ENCODE results near the gene PPP1R1B.

Gene PPP1R1B

GRCh38 chr17:39652587-39653315, 26.0 kb downstream of the PPP1R1B start:
- no peak for DNase-seq (ENCODE audit: low read depth in 2 of 2)

GRCh38 chr17:39653316-39653661, 26.5 kb downstream of the PPP1R1B start:
- no peak for DNase-seq (ENCODE audit: low read depth in 2 of 2)

GRCh38 chr17:39653662-39654331, 27.0 kb downstream of the PPP1R1B start:
- DNase-seq (ENCODE audit: low read depth in 2 of 2) = peak; percentile 43 to 70

GRCh38 chr17:39655105-39655504, 28.4 kb downstream of the PPP1R1B start:
- DNase-seq (ENCODE audit: low read depth in 2 of 2) = no peak

- no peak for DNase-seq (ENCODE audit: low read depth in 2 of 2)
Observed at GRCh38 chr17:39658346-39658745, 31.6 kb downstream of the PPP1R1B start.

GRCh38 chr17:39658760-39659159, 32.0 kb downstream of the PPP1R1B start:
- DNase-seq (ENCODE audit: low read depth in 2 of 2) = no peak

GRCh38 chr17:39659279-39660010, 32.7 kb downstream of the PPP1R1B start:
- no peak for DNase-seq (ENCODE audit: low read depth in 2 of 2)

- no peak for DNase-seq (ENCODE audit: low read depth in 2 of 2)
Observed at GRCh38 chr17:39660011-39660360, 33.2 kb downstream of the PPP1R1B start.

GRCh38 chr17:39660397-39661385, 33.9 kb downstream of the PPP1R1B start:
- no peak for DNase-seq (ENCODE audit: low read depth in 2 of 2)

- DNase-seq (ENCODE audit: low read depth in 2 of 2) = no peak
Observed at GRCh38 chr17:39661744-39662541, 35.2 kb downstream of the PPP1R1B start.

GRCh38 chr17:39662551-39663339, 36.0 kb downstream of the PPP1R1B start:
- DNase-seq (ENCODE audit: low read depth in 2 of 2) = no peak

GRCh38 chr17:39663340-39663687, 36.6 kb downstream of the PPP1R1B start:
- DNase-seq (ENCODE audit: low read depth in 2 of 2) = no peak

- no peak for DNase-seq (ENCODE audit: low read depth in 2 of 2)
Observed at GRCh38 chr17:39663688-39664580, 37.2 kb downstream of the PPP1R1B start.

GRCh38 chr17:39664581-39665561, 38.1 kb downstream of the PPP1R1B start, which contains the start of gene TCAP:
TCAP (plus strand) TSS chr17:39665349; CDS start chr17:39665360, 11 bp downstream.
- DNase-seq (ENCODE audit: low read depth in 2 of 2) = no peak

- DNase-seq (ENCODE audit: low read depth in 2 of 2) = no peak
Observed at GRCh38 chr17:39665642-39666224, 39.0 kb downstream of the PPP1R1B start.

- DNase-seq (ENCODE audit: low read depth in 2 of 2) = no peak
Observed at GRCh38 chr17:39666231-39666600, 39.5 kb downstream of the PPP1R1B start.

GRCh38 chr17:39666601-39667261, 40.0 kb downstream of the PPP1R1B start:
- DNase-seq (ENCODE audit: low read depth in 2 of 2) = no peak
